HG02610 (cell line): ENCODE data around the gene KRT35.
"Not testable (repeated sequence)": the region's sequence is repeated elsewhere in the genome, so short reads cannot be mapped to it uniquely, and the experiment has no call there.

Source experiments
- ATAC-seq: cut with Tn5 transposase; IDR thresholded peaks from one replicate; pipeline ENCODE4 v1.9.1; 2021; ENCODE audit warnings: mild to moderate bottlenecking, moderate library complexity; ENCODE audit not compliant: unreplicated experiment

The KRT35 gene

GRCh38 chr17:41462705-41463104 is 18.2 kb downstream of the KRT35 start:
- ATAC-seq: no peak

- no peak for ATAC-seq
Measured at GRCh38 chr17:41457676-41458075, 23.3 kb downstream of the KRT35 start.

- ATAC-seq: no peak
Measured at GRCh38 chr17:41456204-41456603, 24.7 kb downstream of the KRT35 start.

GRCh38 chr17:41455236-41455635 is 25.7 kb downstream of the KRT35 start:
- no peak for ATAC-seq

GRCh38 chr17:41453066-41453465 is 27.9 kb downstream of the KRT35 start:
- ATAC-seq: no peak

- no peak for ATAC-seq
Measured at GRCh38 chr17:41452281-41452680, 28.7 kb downstream of the KRT35 start.

- ATAC-seq: no peak
Measured at GRCh38 chr17:41451154-41451728, 29.7 kb downstream of the KRT35 start.

- ATAC-seq: no peak
Measured at GRCh38 chr17:41449008-41449407, 31.9 kb downstream of the KRT35 start.

GRCh38 chr17:41448506-41448905 is 32.4 kb downstream of the KRT35 start:
- ATAC-seq: no peak

GRCh38 chr17:41446806-41447205 is 34.1 kb downstream of the KRT35 start:
- ATAC-seq: no peak

GRCh38 chr17:41444640-41445039 is 36.3 kb downstream of the KRT35 start:
- ATAC-seq: no peak

GRCh38 chr17:41444186-41444585 is 36.8 kb downstream of the KRT35 start:
- no peak for ATAC-seq

- ATAC-seq: no peak
Measured at GRCh38 chr17:41442739-41443138, 38.2 kb downstream of the KRT35 start.

- ATAC-seq: no peak
Measured at GRCh38 chr17:41440531-41441033, 40.4 kb downstream of the KRT35 start, which contains the start of gene KRT38. Gene KRT38 (minus strand): TSS chr17:41440983. CDS start chr17:41440921, 62 bp downstream.

GRCh38 chr17:41439375-41439774 is 41.6 kb downstream of the KRT35 start:
- no peak for ATAC-seq

GRCh38 chr17:41437769-41438168 is 43.2 kb downstream of the KRT35 start:
- ATAC-seq: no peak

GRCh38 chr17:41437254-41437653 is 43.7 kb downstream of the KRT35 start:
- ATAC-seq: no peak

GRCh38 chr17:41434415-41434814 is 46.5 kb downstream of the KRT35 start:
- ATAC-seq: no peak

- no peak for ATAC-seq
Measured at GRCh38 chr17:41434005-41434404, 46.9 kb downstream of the KRT35 start.

GRCh38 chr17:41433586-41433985 is 47.4 kb downstream of the KRT35 start:
- ATAC-seq: no peak

- ATAC-seq: not testable (repeated sequence)
Measured at GRCh38 chr17:41430376-41430775, 50.6 kb downstream of the KRT35 start.

GRCh38 chr17:41429667-41430066 is 51.3 kb downstream of the KRT35 start:
- no peak for ATAC-seq
